Cardiac muscle cell (in vitro differentiated cells and primary cell): Measurements from ENCODE around the gene TTC28. TPM values are rescaled to one million over a fixed set of nuclear protein-coding genes. Genes with fewer than 3 reads are reported as not detected.

Experiments
- DNase-seq, 2 donors: peaks; one replicate each; pipeline versions ENCODE4 v3.0.0 to v3.0.0-alpha.2; 2010 to 2017; ENCODE audit warnings: low read depth in 1 of 2, low spot score in 1 of 2
- H3K27ac ChIP-seq: fragments of 200-600 bp; sonication (generic); 2 replicates; pipeline ENCODE4 v1.5.1; 2016
- H3K27me3 ChIP-seq: fragments of 200-600 bp; sonication (generic); 2 replicates; pipeline ENCODE4 v1.6.0; 2016; ENCODE audit warnings: control low read depth
- H3K36me3 ChIP-seq: fragments of 200-600 bp; sonication (generic); 2 replicates; pipeline ENCODE4 v1.5.1; 2016; ENCODE audit warnings: control low read depth
- H3K4me1 ChIP-seq: fragments of 200-600 bp; sonication (generic); 2 replicates; pipeline ENCODE4 v1.8.1; 2017; ENCODE audit warnings: low read depth, mild to moderate bottlenecking, mixed run types
- H3K4me3 ChIP-seq: fragments of 200-600 bp; sonication (generic); 2 replicates; pipeline ENCODE4 v1.5.1; 2016; ENCODE audit warnings: mild to moderate bottlenecking
- H3K9me3 ChIP-seq: fragments of 200-600 bp; sonication (generic); 2 replicates; pipeline ENCODE4 v1.5.1; 2017; ENCODE audit warnings: low read depth, mild to moderate bottlenecking, control low read depth
- polyA plus RNA-seq: library from polyadenylated mRNA; unstranded; fragments of >200 nt; fragmentation: Nextera tagmentation; extraction: Ambion mirVana; gene quantifications from 2 replicates; pipeline ENCODE4 v1.2.1, GENCODE V29; 2016
- total RNA-seq: library from RNA; depleted of rRNA; stranded (reverse); fragments of >200 nt; gene quantifications from 2 replicates; pipeline ENCODE4 v1.2.3, GENCODE V29; 2016
- TF ChIP-seq, protein P1 (sequence below): IDR thresholded peaks from 2 replicates; pipeline ENCODE4 v1.5.1; 2012; ENCODE audit warnings: low read depth, mild to moderate bottlenecking, low read length

The TTC28 gene
- total and polyA plus RNA-seq, 2 experiments from 2014 or later = 27.3 to 109 TPM

DNA sequence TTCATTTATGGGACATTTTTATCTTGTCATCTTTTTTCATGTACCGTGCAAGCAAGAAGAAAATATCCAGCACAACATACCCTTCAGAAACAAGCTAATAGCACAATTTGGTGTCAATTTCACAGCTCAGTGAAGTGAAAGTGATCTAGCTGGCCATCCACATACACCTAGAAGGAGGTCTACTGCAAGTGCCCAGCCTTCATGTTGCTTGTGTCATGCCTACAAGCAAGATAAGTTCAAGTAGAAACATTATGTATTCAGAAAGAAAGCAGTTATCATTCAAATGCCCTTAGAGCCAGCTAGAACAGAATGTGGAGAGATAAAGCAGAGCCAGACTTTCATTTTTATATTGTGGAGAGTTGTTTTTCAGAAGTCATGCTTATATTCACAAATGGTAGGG, 434.9 kb downstream of the TTC28 start:
- TF ChIP-seq, protein P1, sequence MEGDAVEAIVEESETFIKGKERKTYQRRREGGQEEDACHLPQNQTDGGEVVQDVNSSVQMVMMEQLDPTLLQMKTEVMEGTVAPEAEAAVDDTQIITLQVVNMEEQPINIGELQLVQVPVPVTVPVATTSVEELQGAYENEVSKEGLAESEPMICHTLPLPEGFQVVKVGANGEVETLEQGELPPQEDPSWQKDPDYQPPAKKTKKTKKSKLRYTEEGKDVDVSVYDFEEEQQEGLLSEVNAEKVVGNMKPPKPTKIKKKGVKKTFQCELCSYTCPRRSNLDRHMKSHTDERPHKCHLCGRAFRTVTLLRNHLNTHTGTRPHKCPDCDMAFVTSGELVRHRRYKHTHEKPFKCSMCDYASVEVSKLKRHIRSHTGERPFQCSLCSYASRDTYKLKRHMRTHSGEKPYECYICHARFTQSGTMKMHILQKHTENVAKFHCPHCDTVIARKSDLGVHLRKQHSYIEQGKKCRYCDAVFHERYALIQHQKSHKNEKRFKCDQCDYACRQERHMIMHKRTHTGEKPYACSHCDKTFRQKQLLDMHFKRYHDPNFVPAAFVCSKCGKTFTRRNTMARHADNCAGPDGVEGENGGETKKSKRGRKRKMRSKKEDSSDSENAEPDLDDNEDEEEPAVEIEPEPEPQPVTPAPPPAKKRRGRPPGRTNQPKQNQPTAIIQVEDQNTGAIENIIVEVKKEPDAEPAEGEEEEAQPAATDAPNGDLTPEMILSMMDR = no peak
- peak in 1 of 2 donors; percentile 34 for DNase-seq
- no peaks in the 10 kb centered on the region for H3K9me3 ChIP-seq
- no peak overlapping the region for H3K4me3 ChIP-seq
- peak overlapping the region; percentile 16 for H3K27ac ChIP-seq
- H3K4me1 ChIP-seq = peaks cover 79% of the 10 kb centered on the region
- H3K36me3 ChIP-seq = no peaks in the 10 kb centered on the region
- H3K27me3 ChIP-seq = no peaks in the 10 kb centered on the region

DNA sequence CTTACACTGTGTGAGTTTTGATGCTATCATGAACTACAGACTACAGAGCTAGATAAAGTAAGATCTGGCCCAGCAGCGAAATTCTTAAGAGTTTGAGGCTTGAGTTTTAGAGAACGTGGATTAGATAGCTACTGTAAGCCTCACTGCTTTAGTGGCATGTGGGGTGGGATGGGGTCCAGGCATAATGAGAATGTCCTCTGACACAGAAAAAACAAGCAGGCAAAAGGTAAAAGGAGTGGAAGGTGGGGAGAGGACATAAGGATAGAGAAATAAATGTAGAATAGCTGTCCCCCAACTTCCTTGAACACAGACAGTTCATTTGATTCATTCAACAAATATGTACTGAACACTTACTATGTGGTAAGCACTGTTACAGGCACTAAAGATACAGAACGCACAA, 436.1 kb downstream of the TTC28 start:
- Histone ChIP-seq H3K27me3 (no peaks in the 10 kb centered on the region), H3K4me3 (no peak overlapping the region), H3K9me3 (no peaks in the 10 kb centered on the region), H3K4me1 (peaks cover 67% of the 10 kb centered on the region), H3K36me3 (no peaks in the 10 kb centered on the region), H3K27ac (peak overlapping the region; percentile 49)
- DNase-seq = peak in 1 of 2 donors; percentile 65
- TF ChIP-seq, protein P1 = no peak

DNA sequence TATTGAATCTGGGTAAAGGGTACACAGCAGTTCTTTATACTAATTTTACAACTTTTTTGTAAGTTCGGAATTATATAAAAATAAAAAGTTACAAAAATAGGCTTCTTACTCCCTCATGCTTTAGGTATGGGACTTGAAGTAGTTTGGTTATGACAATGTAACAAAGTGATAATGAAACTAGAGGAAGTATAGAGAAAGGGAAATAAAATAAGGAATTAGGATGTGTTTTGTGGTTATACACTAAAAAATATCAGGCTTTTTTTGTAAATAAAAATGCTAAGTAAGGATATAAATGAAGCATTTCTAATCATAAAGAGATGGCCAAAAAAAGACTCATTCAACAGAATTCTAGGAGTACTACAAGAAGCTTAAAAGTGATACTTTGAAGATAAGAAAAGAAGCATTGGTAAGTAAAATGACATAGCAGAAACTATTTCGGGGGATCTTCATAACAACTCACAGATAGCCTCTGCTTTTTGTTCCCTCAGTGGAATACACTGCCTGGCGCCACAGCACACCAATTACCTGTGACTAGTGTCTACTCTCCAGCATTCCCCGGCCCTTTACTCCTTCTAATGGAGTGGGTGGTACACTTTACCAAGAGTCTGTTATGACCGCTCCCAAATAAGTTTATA, 437.9 kb downstream of the TTC28 start:
- TF ChIP-seq, protein P1 = no peak
- Histone ChIP-seq H3K27ac (no peak overlapping the region), H3K27me3 (no peaks in the 10 kb centered on the region), H3K9me3 (no peaks in the 10 kb centered on the region), H3K36me3 (no peaks in the 10 kb centered on the region), H3K4me1 (peaks cover 49% of the 10 kb centered on the region), H3K4me3 (no peak overlapping the region)
- no peak for DNase-seq

DNA sequence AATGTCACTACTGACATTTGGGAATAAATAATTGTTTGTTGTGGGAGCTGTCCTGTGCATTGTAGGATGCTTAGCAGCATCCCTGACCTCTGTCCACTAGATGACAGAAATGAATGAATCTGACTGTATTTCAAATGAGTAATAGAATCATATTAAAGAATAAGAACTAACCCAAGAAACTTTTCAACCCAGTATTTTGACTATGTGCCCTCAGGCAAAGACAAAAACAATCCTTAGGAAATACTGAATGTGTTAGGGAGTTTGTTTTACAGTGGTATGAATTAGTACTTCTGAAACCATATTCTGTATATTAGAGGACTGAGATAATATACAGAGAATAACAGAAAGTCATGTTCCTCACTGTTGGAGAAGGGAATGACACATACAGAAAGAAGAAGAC, 439.7 kb downstream of the TTC28 start:
- no peak for DNase-seq
- TF ChIP-seq, protein P1 = no peak
- Histone ChIP-seq H3K4me3 (no peak overlapping the region), H3K9me3 (no peaks in the 10 kb centered on the region), H3K27ac (no peak overlapping the region), H3K4me1 (peaks cover 32% of the 10 kb centered on the region), H3K27me3 (no peaks in the 10 kb centered on the region), H3K36me3 (no peaks in the 10 kb centered on the region)

- no peak for DNase-seq
- Histone ChIP-seq H3K36me3 (no peaks in the 10 kb centered on the region), H3K27me3 (no peaks in the 10 kb centered on the region), H3K4me1 (peaks cover 10% of the 10 kb centered on the region), H3K4me3 (no peak overlapping the region), H3K27ac (no peak overlapping the region), H3K9me3 (no peaks in the 10 kb centered on the region)
- TF ChIP-seq, protein P1 = no peak
Observed at GRCh38 chr22:28237783-28238182, 441.9 kb downstream of the TTC28 start.
